GM18873 (cell line): ENCODE data around the gene JARID2.

ENCODE experiments used
- ATAC-seq: cut with Tn5 transposase; IDR thresholded peaks from one replicate; pipeline ENCODE4 v1.9.1; 2021; ENCODE audit warnings: mild to moderate bottlenecking, moderate library complexity, moderate number of reproducible peaks; ENCODE audit not compliant: unreplicated experiment, low FRiP score

JARID2 gene

DNA sequence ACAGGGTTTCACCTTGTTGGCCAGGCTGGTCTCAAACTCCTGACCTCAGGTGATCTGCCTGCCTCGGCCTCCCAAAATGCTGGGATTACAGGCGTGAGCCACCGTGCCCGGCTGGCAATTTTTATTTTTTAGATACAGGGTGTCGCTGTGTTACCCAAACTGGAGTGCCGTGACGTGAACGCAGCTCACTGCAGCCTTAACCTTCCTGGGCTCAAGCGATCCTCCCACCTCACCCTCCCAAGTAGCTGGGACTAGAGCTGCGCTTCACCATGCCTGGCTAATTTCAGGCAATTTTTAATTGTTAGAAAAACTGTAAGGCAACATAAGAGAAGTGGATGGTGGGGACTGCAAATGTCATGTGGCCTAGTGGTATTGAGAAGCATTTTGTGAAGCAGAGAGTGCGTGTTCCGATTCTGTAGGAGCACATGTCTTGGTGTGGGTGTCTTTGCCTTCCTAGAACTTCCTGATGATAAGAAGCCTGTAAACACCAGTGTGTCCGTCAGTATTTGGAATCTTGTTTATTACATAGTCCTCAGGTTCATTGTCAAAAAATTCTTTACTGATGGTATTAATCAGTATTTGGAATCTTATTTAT lies 18.0 kb downstream of the JARID2 start:
- ATAC-seq, result no peak

- no peak for ATAC-seq
These were observed 18.5 kb downstream of the JARID2 start for GRCh38 chr6:15264412-15264811.

- ATAC-seq, result no peak
These were observed 19.3 kb downstream of the JARID2 start for GRCh38 chr6:15264902-15265761.

- ATAC-seq, result no peak
These were observed 19.9 kb downstream of the JARID2 start for GRCh38 chr6:15265787-15266186.

DNA sequence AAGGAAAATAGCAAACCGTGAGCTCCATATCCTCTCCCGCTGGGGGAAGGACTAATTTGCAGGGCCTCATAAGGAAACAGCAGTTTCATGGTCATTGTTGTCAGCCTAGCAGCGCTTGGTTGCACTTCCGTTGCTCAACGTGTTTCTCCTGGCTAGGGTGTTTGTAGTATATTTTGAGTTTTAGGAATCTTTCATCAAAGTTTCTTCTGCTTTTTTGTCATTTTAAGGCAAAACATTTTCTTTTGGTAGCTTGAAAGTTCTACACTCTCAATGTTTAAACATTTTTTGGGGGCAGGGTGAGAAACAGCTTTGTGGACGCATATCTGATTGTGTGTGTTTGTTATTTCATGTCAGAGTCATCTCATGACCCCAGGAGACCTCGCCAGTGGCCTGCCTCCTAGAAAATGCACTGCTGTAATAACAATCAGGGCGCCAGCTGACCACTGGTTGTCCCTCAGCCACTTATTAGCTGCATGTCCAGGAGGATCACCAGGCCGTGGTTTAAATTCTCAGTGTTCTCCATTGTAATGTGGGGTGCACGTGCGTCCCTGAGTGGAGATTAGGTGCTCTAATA lies 20.6 kb downstream of the JARID2 start:
- no peak for ATAC-seq

- ATAC-seq, result no peak
These were observed 21.4 kb downstream of the JARID2 start for GRCh38 chr6:15267221-15267620.

- ATAC-seq, result no peak
These were observed 22.5 kb downstream of the JARID2 start for GRCh38 chr6:15268137-15268908.

DNA sequence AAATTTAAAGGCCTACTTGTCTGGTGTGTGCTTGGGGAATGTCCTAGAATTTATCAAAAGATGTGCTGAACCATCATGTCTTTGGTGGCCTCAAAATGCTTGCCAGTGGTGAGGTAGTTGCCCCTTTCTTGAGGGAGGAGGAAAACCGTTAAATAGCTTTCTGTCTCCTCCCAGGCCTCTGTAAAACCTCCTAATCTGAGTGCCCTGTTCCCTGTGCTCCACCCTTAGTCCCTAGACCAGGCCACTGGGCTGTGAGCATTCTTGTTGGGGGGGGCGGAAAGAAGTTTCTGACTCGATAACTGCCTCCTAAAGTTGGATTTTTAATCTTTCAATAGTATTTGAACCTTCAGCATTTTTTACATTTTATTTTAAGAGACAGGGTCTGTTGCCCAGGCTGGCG lies 23.1 kb downstream of the JARID2 start:
- ATAC-seq, result no peak

GRCh38 chr6:15269619-15270018 lies 23.8 kb downstream of the JARID2 start:
- ATAC-seq, result no peak

DNA sequence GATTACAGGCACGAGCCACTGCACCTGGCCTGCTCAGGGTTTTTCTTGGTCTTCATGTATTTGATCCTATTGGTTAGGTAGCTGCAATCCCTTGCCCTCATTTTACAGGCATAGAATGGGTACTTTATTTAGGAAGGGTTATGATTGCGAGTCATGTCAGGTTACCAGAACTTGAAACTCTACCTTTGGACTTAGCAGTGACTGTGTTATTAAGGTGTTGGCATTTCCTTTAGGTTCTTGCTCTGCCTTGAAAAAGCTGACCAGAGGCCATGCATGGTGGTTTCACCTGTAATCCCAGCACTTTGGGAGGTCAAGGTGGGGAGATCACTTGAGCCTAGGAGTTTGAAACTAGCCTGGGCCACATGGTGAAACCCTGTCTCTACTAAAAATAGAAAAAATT lies 24.5 kb downstream of the JARID2 start:
- ATAC-seq, result no peak

DNA sequence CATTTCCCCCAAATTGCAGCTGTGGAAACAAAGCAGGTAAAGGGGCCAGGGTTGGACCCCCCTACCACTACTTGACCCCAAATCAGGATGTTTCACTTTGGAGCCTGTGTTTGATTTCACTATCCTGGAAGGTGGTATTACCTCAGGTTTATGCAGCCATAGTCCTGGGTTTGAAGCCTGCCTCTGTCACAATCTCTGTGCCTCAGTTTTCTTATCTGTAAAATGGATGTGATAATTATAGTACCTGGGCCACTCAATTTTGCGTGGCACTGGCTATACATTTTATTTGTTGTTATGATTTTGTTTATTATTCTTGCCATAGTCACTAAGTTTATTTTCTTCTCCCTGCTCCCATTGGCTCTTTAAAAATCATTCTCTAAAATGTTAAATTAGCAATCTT lies 26.7 kb downstream of the JARID2 start:
- no peak for ATAC-seq

- ATAC-seq, result no peak
These were observed 29.0 kb downstream of the JARID2 start for GRCh38 chr6:15274692-15275387.

DNA sequence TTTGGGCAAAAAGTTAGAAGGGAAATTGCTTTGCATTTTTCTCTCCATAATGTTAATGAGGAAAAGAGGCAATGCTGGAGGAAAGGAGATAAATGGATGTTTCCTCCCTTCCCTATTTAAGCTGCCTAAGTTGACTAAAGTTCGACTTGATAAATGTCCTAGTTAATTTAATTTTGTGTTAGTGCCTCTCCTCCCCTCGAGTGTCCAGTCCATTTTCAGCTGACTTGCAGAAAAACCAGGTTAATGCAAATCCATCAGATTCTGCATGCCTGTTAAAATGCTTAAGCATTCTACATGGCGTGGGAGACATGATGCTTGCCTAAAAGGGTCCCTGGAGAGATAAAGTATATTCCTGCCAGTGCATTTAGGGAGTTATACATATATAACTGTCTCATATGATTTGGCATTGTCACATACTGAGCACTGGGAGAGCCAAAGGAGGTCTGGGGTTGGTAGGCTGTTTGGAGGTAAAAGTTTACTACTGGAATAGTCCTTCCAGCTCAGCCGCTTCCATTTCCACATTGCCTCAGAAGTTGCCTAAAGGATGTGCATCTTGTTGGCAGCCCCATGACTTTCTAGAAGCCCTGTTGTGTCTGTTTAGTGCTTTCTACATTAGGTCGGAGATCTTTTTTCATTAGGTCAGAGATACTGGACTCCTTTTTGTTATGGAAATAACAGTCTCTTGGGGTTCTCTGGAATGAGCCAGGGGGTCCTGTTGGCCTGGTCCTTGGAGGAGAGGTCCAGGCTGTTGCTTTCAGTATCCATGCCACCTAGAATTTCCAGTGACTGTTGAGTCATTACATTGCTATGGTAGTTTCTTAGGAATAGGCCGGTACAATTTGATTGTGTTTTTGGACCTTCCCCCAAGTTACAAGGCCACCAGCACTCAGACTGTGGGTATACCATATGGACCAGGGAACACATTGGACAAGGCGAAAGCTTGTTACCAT lies 30.4 kb downstream of the JARID2 start:
- ATAC-seq, result no peak

DNA sequence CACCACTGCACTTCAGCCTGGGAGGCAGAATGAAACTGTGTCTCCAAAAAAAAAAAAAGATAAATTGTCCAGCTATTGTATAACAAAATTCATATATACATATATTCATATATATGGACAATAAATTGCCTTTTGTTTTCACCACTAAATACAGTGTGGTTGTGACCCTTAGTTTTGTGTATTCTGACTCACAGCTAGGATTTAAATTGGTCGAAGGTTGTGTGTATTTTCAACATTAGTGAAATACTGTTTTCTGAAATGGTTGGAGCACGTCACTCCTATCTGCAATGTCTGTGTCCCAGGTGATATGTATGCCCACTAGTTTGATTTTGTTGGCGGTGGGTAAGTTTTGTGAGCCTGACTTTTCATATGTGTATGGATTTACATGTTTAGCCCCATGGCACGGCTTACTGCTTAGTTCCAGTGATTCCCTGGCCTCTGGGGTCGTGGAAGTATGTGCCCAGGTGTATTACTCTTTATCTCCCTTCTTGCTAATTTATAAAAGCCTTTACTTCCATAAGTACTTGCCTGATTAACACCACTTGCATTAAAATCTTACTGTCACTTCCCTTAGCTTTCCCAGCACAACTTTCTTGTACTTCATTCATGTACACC lies 33.3 kb downstream of the JARID2 start:
- no peak for ATAC-seq

DNA sequence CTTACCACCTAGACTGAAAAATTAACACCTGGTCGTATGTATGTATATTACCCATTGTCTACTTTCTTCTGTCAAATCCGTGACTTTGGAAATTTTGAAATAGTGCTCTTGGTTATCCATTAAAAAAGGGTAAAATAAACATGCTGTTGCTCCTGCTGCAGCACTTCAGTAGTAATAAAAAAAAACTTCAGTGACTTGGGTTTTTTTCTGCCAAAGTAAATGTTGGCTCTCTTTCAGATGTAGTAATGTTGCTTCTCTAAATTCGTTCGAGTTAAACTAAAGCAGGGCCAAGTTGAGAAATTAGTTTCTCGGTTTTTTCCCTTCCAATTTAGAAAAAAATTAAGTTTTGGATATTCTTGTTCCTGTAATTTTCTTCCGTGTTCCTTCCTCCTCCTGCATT lies 34.2 kb downstream of the JARID2 start:
- no peak for ATAC-seq

- ATAC-seq, result no peak
These were observed 35.1 kb downstream of the JARID2 start for GRCh38 chr6:15280961-15281360.

DNA sequence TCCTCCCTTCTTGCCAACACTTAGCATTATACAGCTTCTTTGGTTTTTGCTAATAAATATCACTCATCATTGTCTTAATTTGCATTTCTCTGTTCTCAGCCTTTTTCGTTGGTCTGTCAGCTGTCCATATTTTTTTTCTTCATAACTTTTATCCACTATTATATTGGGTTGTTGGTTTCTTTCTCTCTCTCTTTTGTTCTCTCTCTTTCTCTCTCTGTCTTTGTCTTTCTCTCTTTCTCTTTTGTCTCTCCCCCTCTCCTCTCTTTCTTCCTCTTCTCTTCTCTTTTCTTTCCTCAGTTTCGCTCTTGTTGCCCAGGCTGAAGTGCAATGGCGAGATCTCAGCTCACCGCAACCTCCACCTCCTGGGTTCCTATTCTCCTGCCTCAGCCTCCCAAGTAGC lies 36.5 kb downstream of the JARID2 start:
- ATAC-seq, result no peak

- no peak for ATAC-seq
These were observed 38.1 kb downstream of the JARID2 start for GRCh38 chr6:15283986-15284361.

GRCh38 chr6:15284743-15285142 lies 38.9 kb downstream of the JARID2 start:
- no peak for ATAC-seq
